ENCODE data around the gene ZNF831.

- no peak for TF ChIP-seq CTCF (IDR thresholded peaks at IDR 0.05; ENCODE audit: low read length)
- TF ChIP-seq EZH2phosphoT487 (IDR thresholded peaks at IDR 0.05; ENCODE audit: low read length), result no peak
Measured at GRCh38 chr20:59291740-59292383, 128.2 kb downstream of the ZNF831 start.
